AG09309 (cell line): ENCODE measurements around the gene LRRK1.
A peak's percentile ranks its signal among the peaks of the same experiment; 100 is the strongest.

Source experiments
- DNase-seq: peaks from one replicate; pipeline ENCODE4 v3.0.0-alpha.2; 2010; ENCODE audit warnings: low read depth
- H3K4me3 ChIP-seq: 2 replicates; pipeline ENCODE4 v1.5.1; 2011; ENCODE audit warnings: mild to moderate bottlenecking, low read depth, low read length, moderate library complexity; ENCODE audit not compliant: control insufficient read depth
- TF ChIP-seq, protein P1 (sequence below): IDR thresholded peaks from 2 replicates; pipeline ENCODE4 v1.5.1; 2011; ENCODE audit warnings: mild to moderate bottlenecking, low read depth, low read length, inconsistent platforms; ENCODE audit not compliant: insufficient read depth, control insufficient read depth; ENCODE audit errors: missing control alignments

Gene LRRK1

DNA sequence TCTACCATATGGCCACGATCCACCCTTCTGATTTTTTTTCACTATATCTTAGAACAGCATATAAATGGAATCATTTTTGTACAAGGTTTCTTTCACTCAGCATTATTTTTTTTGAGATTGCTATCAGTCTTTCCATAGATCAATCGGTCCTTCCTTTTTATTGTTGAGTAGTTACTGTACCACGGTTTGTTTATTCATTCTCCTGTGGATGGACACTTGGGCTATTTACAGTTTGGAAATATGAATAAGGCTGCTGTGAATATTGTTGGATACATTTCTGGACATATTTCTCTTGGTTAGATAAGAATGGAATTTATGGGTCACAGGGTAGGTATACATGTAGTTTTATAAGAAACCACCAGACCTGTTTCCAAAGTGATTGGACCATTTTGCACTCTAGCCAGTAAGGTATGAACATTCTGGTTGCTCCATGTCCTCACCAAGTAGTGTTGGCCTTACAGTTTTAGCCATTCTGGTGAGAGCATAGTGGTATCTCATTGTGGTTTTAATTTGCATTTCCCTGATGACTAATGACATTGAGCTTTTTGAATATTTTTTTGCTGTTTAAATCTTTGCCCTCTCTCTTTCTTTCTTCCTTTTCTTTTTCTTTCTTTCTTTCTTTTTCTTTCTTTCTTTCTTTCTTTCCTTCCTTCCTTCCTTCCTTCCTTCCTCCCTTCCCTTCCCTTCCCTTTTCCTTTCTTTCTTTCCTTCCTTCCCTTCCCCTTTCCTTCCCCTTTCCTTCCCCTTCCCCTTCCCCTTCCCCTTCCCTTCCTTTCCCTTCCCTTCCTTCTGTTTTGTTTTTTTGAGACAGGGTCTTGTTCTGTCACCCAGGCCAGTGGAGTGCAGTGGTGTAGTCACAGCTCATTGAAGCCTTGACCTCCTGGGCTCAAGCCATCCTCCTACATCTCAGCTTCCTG lies 49.2 kb downstream of the LRRK1 start:
- TF ChIP-seq, protein P1, sequence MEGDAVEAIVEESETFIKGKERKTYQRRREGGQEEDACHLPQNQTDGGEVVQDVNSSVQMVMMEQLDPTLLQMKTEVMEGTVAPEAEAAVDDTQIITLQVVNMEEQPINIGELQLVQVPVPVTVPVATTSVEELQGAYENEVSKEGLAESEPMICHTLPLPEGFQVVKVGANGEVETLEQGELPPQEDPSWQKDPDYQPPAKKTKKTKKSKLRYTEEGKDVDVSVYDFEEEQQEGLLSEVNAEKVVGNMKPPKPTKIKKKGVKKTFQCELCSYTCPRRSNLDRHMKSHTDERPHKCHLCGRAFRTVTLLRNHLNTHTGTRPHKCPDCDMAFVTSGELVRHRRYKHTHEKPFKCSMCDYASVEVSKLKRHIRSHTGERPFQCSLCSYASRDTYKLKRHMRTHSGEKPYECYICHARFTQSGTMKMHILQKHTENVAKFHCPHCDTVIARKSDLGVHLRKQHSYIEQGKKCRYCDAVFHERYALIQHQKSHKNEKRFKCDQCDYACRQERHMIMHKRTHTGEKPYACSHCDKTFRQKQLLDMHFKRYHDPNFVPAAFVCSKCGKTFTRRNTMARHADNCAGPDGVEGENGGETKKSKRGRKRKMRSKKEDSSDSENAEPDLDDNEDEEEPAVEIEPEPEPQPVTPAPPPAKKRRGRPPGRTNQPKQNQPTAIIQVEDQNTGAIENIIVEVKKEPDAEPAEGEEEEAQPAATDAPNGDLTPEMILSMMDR = no peak
- no peak overlapping the region for H3K4me3 ChIP-seq
- peak; percentile 38 for DNase-seq

DNA sequence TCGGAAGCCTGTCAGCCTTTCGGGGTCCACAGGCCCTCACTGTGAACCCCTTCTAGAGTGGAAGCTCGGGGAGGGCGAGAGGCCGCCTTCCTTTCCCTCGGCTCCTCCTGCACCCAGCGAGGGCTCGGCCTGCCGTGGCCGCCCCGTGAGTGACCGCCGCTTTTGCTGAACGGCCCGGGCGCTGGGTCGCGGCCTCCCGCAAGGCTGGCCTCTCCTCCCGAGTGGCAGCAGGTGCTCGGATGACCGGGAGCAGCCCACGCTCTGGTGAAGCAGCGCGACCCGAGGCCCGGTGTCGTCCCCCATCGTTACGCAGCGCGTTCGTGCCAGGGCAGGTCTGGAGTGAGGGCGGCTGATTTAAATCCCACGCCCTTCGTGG lies 53.8 kb downstream of the LRRK1 start:
- DNase-seq = no peak
- TF ChIP-seq, protein P1 = no peak
- no peak overlapping the region for H3K4me3 ChIP-seq

DNA sequence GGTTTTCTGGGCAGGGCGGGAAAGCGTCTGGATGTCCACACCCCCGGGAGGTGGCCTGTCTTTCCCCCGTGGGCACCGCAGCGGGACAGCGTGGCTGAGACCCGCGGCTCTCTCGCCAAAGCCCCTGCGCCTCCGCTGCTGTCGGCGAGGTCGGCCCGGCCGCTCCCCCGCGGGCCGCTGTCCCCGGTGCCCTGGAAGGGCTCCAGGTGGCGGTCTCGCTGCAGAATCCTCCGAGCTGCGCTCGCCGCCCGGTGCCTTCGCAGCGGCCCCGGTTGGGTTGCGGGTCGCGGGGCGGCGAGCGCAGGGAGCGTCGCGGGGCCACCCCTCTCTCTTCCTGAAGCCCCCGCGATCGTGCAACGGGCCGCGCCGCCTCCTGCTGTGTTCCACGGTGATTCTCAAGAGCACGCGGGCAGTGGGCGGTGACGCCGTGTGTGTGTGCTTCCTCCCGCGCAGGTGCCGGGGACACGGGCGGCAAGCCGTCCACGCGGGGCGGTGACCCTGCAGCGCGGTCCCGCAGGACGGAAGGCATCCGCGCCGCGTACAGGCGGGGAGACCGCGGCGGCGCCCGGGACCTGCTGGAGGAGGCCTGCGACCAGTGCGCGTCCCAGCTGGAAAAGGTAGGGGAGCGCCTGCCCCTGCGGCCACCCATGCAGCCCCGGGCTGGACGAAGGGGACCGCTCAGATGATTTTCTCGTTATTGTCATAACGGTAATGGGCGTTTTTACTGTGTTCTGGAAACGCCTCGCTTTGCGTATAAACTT lies 54.4 kb downstream of the LRRK1 start:
- no peak for DNase-seq
- TF ChIP-seq, protein P1 = no peak
- H3K4me3 ChIP-seq = no peak overlapping the region

DNA sequence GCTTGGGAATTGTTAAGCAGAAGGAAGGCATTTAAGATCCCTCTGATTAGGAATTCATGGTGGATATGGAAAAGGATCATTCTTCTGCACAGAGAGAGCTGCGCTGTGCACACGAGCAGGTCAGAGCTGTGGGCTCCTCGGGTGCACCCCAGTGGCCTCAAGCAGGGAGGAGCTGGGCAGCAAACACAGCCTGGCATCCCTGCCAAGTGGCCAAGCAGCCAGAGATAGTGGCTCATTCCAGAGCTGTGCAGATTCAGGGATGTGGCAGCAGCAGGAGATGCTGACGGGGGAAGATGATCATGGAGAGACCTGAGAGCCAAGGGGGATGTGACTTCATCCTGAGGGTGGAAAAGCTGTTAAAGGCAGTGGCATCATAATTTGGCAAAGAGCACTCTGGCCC lies 55.9 kb downstream of the LRRK1 start:
- DNase-seq = no peak
- H3K4me3 ChIP-seq = no peak overlapping the region
- TF ChIP-seq, protein P1 = no peak

DNA sequence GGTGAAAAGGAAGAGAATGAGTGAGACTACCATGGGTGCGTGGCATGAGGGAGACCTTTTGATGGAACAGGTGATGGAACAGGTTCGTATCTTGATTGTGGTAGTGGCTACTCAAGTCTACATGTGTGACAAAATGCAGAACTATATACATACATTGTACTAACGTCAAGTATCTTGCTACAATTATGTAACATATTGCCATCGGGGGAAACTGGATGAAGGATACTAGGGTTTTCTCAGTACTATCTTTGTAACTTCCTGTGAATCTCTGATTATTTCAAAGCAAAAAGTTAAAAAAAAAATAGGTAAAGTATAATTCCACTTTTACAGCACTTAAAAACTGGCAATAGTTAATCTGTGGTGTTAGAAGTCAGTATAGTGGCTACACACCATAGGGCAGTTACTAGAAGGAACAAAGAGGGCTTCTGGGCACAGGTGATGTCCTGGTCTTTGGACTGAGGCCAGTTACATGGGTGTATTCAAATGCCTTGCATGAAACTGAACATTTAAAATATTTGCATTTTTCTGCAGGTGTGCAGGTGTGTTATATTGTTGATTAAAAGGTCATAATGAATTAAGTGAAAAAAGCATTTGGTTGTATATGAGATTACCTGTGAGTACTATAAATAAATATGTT lies 61.4 kb downstream of the LRRK1 start:
- no peak for DNase-seq
- H3K4me3 ChIP-seq = no peak overlapping the region
- TF ChIP-seq, protein P1 = no peak

DNA sequence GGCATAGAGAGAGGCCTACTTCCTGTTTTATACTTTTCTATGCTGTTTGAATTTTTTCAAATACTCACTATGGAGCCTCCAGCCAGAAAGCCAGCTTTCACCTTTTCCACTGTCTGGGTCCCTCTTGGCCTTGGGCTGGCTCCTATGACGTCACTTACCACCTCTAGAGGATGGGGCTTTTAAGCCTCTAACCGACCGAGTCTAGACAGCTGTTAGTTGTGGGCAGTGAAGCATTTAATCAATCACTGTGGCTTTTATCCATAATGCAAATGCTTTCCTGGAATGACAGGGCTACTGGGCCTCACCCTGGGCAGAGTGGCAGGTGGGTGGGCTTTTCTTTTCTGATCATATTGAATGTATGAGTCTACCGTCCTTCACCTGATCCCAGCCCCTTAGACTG lies 61.9 kb downstream of the LRRK1 start:
- no peak overlapping the region for H3K4me3 ChIP-seq
- TF ChIP-seq, protein P1 = no peak
- no peak for DNase-seq
